Femur (tissue), 1 donor: ENCODE data around the gene CD22.
"Not testable (repeated sequence)": the region's sequence is repeated elsewhere in the genome, so short reads cannot be mapped to it uniquely, and the experiment has no call there.

Experiments used
- DNase-seq: peaks from one replicate; pipeline ENCODE4 v3.0.0-alpha.2; 2017

Gene CD22

DNA sequence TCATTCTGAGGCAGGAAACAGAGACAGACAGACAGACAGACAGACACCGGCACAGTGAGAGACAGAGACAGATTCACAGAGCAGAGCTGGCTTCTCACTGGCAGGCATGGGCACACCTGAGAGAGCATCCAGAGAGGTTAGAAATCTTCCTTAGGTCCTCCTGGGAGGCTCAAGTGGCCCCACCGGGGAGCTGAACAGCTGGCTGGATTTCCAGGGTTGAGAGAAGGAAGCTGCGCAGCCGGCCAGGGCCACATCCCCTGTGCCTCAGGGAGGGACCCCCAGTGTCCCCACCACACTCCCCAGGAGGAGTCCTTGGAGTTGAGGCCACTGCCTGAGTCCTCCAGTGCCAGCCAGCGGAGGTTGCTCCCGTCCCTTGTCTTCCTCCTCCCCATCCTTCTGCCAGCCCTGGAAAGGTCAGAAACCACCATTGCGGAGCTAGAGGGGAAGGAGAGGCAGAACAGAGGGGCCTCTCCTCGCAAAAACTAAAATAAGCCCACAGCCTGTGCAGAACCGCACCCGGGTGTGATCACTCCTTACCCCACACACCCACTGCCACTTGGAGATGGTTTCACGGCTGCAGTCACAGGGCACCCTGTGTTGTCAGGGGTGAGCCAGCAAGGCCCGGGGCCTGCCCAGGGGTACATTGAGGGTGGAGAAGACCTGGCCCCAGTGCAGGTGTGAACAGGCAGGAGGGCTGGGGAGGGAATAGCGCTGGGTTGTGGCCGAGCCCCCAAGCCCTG is 33.4 kb downstream of the CD22 start:
- no peak for DNase-seq

DNA sequence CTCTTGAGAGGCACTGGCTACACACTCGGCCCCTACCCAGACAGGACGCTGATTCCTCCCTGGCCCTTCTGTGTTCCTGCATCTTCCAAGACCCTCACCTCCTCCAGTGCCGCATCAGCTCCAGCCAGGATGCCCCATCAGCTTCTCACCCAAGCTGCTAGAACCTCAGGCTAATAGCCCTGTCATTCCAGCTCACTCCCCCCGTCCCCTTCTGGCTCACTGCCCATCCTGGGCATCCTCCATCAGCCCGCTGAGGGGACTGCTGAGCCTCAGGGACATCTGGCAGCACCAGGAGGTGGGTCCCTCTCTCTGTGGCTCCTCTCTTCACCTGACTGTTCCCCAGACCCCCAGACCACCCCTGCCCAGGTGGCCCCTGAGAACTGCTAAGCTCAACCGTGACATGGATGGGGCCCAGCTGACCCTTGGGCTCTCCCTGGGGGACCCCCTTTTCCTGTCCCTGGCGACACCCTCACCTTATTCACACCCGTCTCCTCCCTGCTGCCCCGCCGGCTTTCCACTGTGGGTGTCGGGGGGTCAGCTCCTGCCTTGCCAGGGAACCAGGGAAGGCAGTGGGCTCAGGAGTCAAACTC is 34.1 kb downstream of the CD22 start:
- DNase-seq, result no peak

DNA sequence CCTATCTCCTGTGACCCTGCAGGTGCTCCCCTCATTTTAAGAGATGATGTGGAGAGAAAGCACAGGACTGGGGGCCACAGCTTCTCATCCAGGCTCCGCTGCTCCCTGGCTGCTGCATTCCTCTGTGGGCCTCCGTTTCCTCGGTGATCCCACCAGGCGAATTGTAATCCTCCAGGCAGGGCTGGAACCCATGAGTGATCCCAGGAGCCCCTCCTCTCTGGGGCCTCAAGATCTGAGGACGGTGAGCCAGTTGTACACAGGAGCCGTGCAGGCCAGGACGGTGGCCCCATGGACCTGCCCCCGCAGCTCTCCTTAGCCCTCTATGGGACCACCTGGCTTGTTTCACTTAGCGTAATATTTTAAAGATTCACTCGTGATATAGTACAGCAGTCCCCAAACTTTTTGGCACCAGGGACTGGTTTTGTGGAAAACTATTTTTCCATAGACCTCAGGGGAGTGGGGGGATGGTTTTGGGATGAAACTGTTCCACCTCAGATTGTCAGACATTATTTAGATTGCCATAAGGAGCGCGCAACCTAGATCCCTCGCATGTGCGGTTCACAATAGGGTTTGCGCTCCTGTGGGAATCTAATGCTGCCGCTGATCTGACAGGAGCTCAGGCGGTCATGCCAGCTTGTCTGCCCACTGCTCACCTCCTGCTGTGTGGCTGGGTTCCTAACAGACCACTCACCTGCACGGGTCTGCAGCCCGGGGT is 34.9 kb downstream of the CD22 start:
- no peak for DNase-seq

DNA sequence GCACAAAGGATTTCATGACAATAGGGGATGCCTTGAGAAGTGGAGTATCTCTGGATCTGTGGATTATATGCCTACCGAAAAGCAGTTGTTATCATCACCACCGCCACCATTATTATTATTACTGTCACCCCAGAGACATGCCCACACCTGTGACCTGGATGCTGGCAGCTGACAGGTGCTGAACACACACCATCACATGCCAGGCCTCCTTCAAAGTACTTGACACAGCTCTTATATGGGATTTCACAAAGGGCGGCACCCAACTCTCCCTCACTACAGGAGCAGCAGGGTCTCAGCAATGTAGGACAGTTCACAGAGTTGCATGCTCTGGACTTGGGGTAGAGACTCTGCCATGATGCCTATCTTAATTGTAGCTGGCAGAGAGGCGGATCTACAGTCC is 36.3 kb downstream of the CD22 start:
- DNase-seq, result no peak

DNA sequence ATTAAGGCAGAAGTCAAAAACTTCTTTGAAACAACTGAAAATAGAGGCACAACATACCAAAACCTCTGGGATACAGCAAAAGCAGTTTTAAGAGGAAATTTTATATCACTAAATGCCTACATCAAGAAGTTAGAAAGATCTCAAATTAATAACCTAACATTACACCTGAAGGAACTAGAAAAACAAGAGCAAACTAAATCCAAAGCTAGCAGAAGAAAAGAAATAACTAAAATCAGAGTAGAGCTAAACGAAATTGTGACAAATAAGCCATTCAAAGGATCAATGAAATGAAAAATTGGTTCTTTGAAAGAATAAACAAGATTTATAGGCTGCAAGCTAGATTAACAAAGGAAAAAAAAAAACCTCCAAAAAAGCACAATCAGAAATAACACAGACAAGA is 39.4 kb downstream of the CD22 start:
- DNase-seq, result no peak

DNA sequence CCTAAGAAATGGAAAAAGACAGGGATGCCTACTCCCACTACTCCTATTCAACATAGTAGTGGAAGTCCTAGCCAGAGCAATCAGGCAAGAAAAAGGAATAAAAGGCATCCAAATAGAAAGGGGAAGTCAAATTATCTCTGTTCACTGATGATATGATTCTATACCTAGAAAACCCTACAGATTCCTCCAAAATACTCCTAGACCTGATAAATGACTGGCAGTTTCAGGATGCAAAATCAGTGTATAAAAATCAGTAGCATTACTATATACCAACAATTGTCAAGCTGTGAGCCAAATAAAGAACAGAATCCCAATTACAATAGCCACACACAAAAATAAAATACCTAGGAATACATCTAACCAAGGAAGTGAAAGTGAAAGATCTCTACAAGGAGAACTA is 40.5 kb downstream of the CD22 start:
- DNase-seq, result no peak

DNA sequence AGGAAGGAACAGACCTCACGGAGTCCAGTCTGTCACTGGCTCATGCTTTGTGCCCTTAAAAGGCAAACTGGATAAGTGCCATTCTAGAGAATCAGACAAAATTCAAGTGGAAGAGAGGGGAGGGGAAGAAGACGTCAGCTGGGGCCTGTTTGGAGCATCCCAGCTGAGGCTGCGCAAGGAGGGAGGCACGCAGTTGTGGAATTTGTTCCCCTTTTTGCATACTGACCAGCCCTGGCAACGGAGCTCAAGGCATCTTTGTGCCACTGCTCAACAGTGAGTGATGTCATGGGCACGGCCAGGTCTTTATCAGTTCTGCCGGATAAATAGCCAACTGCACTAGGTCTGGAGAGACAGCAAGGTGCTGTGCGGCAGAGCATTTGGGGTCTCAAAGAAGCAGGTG is 41.7 kb downstream of the CD22 start, which contains the start of gene GPR42:
TSS of gene GPR42 (plus strand) at position 347 of the 400 bp plus-strand sequence. CDS start 292 bp downstream, outside the sequence.
- DNase-seq, result no peak

DNA sequence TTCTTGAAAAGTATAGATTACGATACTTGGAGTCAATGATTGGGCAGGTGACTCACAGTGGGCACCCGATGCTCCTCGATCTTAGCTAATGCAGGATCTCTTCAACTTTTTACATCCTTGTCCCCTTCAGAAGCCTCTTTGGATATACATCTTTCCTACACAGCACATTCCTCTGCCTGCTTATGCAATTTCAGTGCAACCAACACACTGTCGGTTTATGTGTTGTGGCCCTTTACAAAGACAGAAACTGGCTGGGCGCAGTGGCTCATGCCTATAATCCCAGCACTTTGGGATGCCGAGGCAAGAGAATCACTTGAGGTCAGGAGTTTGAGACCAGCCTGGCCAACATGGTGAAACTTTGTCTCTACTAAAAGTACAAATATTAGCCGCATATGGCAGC is 44.5 kb downstream of the CD22 start:
- DNase-seq, result no peak

DNA sequence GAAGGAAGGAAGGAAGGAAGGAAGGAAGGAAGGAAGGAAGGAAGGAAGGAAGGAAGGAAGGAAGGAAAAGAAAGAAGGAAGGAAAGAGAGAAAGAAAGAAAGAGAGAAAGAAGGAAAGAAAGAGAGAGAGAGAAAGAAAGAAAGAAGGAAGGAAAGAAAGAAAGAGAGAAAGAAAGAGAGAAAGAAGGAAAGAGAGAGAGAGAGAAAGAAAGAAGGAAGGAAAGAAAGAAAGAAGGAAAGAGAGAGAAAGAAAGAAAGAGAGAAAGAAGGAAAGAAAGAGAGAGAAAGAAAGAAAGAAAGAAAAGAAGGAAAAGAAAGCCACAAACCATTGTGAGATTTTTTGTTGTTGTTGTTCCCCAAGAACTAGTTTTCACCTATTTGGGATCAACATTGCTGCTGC is 45.0 kb downstream of the CD22 start:
- DNase-seq, result not testable (repeated sequence)

DNA sequence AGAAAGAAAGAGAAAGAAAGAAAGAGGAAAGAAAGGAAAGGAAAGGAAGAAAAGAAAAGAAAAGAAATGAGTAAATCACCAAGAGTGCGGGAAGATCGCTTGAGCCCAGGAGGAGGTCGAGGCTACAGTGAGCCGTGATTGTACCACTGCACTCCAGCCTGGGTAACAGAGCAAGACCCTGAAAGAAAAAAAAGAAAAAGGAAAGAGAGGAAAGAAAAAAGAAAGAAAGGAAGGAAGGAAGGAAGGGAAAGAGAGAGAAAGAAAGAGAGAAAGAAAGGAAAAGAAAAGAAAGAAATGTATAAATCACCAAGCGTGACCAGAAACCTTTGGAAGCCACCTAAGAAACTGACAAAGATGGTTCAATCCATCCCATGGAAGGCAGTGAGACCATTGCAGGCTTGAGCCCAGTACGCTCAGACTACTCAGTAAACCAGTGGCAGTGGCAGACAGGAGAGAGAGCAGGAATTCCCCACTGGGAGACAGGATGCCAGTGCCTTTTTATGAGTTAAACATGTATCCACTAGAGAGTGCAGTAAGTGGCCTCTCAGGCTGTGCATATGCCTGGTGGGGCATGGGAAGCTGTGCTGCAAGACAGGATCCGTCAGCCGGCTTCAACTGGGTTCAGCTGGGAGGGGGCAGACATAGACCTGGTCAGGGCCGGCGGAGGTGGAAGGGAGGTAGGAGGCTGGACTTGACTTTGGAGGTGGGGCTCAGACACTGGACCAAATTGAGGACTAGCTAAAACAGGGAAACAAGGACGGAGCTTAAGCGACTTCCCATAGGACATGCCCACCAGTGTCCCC is 46.7 kb downstream of the CD22 start:
- DNase-seq, result no peak

DNA sequence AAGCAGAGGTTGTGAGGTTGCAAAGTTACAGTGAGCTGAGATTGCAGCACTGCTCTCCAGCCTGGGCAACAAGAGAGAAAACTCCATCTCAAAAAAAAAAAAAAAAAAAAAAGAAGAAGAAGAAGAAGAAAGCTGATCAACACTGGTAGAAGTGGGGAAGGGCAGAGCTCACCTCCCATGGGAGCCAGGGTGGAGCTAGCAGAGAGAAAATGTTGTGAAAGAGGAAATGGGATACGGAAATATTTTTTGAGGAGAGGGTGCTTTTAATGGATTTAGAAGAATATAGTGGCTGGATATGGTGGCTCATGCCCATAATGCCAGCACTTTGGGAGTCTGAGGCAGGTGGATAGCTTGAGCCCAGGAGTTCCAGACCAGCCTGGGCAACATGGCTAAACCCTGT is 48.7 kb downstream of the CD22 start:
- DNase-seq, result no peak

DNA sequence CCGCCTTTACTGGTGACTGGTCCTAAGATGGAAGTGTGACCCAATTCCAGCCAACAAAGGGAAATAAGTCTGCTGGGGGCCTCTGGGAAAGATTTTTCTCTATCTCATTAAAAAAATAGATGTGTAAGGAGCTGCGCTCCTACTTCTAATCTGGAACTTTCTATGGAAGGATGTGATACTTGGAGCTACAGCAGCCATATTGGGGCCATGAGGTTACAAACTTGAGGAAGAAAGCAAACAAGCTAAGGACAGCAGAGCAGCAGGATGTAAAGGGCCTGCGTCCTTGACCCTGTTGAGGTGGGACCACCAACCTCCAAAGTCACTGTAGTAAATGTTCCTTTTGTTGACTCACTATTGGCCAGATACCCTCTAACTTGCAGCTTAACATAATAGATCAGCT is 49.4 kb downstream of the CD22 start:
- no peak for DNase-seq

DNA sequence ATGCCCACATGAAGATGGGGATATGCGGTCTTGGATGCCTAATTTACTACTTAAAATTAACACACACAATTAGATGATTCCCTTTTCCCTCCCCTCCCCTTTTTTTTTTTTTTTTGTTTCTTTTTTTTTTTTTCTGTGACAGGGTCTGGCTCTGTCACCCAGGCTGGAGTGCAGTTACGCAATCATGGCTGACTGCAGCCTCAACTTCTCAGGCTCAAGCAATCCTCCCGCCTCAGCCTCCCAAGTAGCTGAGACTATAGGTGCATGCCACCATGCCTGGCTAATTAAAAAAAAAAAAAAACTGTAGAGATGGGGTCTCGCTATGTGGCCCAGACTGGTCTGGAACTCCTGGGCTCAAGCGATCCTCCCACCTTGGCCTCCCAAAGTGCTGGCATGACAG is 50.6 kb downstream of the CD22 start:
- DNase-seq, result not testable (repeated sequence)

DNA sequence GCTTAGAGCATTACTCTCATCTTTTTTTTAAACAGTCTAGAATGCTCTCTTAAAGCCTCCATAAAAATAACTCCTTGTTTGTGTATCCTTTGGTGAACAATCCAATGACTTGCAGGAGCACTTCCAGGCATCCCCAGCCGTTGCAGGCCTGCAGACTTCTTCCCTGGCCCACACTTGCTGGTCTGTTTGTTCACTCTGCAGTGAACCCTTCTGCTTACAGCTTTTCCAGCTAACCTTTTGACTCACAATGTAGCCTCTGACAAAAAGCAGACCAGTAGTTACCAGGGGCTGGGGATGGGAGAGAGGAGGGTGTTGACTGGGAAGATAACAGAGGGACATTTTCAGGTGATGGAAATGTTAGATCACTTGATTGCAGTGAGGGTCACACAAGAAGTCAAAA is 51.0 kb downstream of the CD22 start:
- no peak for DNase-seq

DNA sequence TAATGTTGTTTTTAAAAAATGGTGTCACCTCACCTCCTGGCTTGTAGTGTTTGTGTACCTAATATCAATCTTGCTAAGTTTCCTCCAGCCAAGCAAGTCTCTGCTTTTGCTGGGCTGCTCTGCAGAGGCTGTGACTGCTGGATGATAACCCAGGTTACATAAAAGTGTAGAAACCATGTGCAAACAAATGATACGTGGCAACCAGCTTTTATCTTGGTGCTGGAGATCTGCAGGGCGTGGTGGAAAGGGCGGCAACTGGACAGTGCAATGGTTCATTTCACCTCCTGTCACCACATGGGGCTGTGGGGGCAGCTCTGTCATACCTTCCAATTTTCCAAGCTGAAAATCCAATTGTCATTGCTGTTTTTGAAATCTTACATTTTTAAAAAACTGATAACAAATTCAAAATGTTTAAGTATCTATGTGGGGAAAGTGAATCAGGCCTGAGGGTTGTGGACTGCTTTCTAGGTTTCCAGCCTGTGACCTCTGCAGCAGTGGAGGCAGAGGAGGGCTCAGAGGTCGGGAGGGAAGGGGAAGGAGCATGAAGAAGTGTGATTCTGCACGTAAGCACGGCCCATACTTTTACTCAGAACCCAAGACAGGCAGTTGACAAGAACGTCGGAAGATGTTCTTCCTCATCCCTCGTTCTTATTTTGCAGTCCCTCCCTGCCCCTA is 51.6 kb downstream of the CD22 start:
- no peak for DNase-seq

DNA sequence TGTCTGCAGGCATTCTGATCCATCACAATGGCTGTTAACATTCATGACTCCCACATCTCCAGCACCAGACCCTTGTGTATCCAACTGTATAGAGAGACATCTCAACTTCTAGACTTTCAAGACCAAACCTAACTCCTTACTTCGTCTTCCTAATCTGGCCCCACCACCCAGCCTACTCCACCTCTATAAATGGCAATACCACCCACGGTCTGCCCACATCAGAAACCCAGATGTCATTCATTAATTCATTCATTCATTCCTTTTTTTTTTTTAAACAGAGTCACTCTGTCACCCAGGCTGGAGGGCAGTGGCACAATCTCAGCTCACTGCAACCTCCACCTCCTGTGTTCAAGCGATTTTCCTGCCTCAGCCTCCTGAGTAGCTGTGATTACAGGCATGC is 52.3 kb downstream of the CD22 start:
- no peak for DNase-seq

DNA sequence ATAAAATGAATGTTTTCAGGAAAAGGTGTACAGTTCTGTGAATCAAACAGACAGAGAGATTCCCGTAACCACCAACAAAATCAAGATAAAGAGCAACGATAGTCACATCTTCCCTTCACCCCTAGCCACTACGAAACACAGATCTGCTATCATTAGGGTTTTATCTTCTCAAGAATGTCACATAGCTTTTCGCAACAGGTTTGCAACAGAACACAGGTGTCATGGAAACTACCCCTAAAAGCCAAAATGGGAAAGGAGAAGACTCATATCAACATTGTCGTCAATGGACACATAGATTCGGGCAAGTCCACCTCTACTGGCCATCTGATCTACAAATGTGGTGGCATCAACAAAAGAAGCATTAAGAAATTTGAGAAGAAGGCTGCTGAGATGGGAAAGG is 52.9 kb downstream of the CD22 start:
- DNase-seq, result no peak

DNA sequence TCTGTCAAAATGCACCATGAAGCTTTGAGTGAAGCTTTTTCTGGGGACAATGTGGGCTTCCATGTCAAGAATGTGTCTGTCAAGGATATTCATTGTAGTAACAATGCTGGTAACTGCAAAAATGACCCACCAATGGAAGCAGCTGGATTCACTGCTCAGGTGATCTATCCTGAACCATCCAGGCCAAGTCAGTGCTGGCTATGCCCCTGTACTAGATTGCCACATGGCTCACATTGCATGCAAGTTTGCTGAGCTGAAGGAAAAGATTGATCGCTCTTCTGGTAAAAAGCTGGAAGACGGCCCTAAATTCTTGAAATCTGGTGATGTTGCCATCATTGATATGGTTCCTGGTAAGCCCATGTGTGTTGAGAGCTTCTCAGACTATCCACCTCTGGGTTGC is 54.5 kb downstream of the CD22 start:
- DNase-seq, result no peak

DNA sequence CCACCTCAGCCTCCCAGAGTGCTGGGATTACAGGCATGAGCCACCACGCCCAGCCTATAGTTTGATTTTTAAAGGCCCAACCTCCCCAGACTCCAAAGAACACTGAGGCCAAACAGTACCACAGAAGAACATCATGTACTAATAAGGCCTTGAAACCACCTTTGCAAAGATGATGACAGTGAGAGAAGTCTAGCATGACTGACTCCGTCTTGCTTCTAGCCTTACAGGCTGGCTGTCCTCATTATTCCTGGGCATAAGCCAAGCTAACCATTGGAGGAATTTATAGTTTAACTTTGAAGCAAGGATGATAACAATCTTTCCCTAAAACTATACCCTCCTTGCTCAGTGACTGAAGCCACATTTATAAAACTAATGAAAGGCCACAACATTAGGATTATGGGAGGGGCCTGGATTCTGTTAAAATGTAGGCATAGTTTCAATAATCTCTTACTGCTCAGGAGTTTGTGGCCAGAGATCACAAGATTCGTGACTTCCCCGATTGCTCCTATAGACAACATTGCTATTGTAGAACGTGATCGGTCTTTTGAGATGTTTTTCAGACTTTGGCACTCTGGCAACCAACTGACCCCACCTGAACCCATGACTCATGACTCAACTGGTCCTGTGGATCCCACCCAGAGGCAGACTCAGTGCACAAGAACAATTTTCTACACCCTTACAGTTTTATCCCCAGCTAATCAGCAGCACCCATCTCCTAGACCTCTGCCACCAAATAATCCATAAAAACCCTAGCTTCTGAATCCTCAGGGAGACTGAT is 59.5 kb downstream of the CD22 start:
- DNase-seq, result no peak

DNA sequence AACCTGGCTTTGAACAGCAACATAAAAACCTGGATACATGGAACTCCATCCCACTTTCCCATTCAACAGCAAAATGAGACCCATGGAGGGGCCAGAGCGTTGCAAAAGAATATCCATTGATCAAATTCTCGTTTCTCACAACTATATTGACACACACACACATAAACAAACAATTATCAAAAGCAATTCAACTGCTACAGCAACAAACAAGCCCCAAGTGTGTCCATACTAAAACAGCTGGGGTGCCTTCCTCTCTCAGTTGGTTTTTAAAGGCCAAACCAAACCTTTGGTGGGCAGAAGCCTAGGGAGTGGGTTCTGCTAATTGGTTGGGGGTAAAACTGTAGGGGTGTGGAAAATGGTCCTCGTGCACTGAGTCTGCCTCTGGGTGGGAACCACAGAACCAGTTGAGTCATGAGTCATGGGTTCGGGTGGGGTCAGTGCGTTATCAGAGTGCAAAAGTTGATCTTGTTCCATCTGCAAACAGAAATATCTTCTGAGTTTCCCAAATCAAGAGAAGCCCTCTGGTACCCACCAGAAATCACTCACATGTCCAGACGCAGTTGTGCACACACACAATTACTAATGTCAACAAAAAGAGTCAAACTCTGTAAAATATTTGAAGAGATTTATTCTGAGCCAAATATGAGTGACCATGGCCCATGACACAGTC is 60.3 kb downstream of the CD22 start:
- no peak for DNase-seq
